Inferior parietal cortex (tissue), 1 donor: ENCODE data around the gene PI4KB.

Experiments
- DNase-seq: peaks from one replicate; pipeline ENCODE4 v3.0.0-alpha.2; 2016; ENCODE audit errors: extremely low spot score

PI4KB gene

GRCh38 chr1:151346082-151346768 is 19.0 kb upstream of the PI4KB start:
- DNase-seq = no peak

GRCh38 chr1:151344291-151344690 is 17.1 kb upstream of the PI4KB start:
- no peak for DNase-seq

- no peak for DNase-seq
These were observed 16.4 kb upstream of the PI4KB start for GRCh38 chr1:151343587-151343986.

DNA sequence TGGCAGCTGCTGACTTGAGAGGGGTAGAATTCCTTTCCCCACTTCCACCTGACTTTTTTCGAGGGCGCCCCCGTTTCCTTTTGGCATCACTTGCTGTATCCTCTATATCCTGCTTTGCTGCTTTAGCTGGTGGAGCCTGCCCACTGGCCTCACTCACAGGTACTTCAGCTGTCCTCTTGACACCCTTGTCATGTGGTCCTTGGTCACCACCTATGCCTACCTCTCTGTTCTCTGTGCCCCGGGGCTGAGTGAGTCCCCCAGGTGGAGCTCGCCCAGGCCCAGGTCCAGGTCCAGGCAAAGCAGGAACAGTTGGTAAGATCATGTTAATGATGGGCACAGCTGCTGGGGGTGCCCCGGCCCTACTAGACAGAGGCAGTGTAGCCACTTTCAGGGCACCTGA is 15.4 kb upstream of the PI4KB start:
- no peak for DNase-seq

- no peak for DNase-seq
These were observed 14.8 kb upstream of the PI4KB start for GRCh38 chr1:151342021-151342420.

DNA sequence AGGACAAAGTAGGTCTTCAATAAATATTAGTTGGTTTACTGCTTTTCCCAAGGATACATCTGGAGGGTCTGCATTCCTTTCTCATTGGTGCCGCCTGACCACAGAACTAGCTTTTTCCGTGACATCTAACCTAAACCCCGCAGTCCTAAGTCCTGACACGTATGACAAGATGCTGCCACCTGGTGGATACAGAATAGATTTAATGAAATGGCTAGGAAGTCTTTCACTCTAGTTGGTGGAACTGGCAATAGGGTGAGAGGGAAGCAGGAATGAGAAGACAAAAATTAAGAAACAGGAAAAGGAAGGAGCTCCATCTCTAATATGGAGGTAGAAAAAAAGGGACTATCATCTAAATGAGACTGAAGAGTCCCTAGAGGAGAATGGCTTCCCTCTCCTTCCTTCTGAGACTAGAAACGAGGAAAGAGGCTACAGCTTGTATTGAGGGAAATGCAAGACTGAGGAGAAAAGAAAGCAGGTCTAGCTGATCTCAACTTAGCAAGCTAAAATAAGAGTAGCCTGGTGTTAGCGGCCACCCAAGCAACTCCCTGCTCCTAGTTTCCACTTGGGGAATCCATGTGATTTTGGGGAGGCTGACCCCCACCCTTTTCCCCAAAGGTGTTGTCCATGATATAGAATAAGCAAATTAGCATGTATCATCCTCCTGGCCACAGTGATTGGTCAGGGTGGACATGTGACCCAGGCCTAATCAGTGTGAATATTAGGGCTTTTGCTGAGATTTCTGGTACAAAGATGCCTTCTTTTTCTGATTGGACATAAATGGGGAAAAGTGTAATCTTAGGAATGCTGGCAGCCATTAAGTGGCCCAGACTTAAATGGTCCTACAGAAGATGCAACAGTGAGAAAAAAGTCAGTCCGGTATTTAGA is 13.9 kb upstream of the PI4KB start:
- DNase-seq = peak; percentile 96

DNA sequence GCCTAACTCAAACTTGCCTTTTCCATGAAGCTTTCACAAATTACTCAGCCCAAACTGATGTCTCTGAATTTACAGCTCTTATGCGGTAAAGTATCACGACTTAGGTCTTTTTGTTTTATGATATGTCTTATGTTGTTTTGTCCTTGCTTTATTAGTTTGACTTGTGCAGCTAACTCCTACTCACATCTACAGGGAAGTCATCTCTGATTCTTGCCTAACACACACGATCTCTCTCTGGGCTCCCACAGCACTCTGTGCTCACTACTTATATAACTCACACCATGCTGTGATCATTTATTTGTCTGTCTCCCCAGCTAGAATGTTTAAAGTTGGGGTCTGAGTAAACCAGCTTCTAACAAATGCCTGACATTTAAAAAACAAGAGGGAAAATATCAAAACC is 9.3 kb upstream of the PI4KB start:
- no peak for DNase-seq

DNA sequence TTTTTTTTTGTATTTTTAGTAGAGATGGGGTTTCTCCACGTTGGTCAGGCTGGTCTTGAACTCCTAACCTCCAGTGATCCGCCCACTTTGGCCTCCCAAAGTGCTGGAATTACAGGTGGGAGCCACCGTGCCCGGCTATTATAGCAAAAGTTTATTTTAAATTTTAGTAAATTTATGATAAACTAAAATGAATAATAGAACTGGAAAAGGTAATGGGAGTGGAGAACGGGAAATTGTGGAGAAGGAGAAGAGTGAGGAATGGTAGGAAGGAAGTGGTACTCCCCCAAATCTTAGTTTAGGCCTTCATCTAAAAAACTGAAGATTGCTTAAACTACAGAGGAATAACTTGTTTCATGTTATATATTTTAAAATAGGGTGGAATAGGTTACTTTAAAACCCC is 7.6 kb upstream of the PI4KB start:
- DNase-seq = no peak

DNA sequence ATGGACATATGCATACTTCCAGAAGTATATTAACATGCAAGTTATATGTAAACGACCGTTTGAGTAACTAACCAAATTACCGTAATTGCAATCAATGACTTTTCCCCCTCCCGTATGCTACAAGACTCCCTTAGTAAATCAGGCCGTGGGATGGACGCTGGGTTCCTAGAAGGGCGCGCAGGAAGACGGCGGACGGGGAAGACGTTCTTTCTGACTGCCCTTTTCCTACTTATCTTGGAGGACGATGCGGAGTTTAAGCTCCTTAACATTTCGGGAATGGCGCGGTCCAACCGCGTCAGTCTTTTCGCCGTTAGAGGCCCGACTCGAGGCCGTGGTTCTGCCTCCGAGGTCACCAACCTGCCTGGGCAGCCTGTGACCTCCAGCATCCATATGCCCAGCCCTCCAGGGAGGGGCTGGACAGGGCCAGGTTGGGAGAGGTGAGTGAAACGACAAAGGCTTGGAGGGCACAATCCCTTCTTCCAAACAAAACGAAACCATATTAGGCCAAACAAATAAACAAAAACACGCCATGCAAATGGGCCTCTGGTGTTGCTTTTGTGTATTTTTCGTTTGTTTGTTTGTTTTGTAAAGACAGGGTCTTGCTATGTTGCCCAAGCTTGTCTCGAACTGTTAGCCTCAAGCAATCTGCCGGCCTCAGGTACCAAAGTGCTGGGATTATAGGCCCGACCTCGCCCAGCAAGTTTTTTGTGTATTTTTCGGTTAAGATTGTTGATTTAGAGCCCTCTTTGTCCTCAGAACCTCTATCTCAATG is 873 bp upstream of the PI4KB start:
- no peak for DNase-seq

DNA sequence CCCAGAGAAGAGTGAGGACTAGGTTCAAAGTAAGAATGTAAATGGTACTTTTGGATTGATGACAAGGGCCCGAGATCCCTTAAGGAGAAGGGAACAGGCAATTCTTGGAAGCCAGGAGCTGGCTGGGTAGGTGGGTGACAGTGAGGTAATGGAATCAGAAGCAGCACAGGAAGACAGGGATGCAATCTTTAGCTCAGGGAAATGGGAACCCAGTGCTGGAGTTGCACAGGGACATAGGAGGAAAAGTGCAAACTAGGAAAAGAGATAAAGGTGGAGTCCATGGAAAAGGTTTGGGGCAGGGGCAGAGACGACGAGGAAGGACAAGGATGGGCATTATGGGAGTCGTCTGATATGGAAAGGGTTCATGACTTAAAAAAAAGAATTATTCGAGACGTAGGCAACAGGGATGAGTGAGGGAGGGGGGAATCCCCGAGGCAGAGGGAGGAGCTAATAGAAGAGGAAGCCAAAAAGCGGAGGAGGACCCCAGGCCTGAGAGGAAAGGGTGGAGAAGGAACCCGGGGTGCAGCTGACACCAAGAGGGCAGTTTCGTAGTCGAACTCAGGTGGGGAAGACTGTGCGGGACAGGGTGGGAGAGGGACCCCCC is 495 bp downstream of the PI4KB start:
- no peak for DNase-seq

- no peak for DNase-seq
These were observed 1.4 kb downstream of the PI4KB start for GRCh38 chr1:151325646-151326429.

GRCh38 chr1:151325231-151325630 is 2.0 kb downstream of the PI4KB start:
- DNase-seq = no peak

DNA sequence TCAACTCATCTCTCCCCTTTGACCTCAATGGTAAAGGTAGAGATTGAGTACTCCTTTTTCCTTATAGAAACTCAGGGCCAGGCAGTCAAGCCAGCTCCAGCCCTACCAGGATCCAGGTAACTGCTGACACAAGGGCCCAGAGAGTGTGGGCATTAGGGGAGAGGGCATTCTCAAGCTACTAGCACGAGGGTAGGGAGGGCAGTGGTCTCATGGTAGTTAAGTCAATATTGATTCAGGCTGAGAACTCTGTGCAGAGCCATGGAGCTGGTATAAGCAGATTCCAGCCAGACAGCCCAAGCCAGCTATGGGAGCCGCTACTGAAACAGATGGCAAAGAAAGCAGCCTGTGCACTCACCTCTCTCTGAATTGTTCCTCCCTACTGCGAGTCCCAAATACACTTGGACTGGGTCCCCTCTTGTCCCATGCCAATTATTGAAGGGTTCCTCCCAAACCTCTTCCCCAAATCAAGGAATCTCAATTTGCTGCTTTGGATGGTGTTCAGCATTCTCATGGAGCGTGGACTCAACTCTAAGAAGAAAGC is 2.8 kb downstream of the PI4KB start:
- DNase-seq = no peak

- DNase-seq = no peak
These were observed 8.2 kb downstream of the PI4KB start for GRCh38 chr1:151318975-151319374.

- DNase-seq = no peak
These were observed 11.5 kb downstream of the PI4KB start for GRCh38 chr1:151315565-151316235.

GRCh38 chr1:151314137-151314875 is 12.9 kb downstream of the PI4KB start:
- peak; percentile 92 for DNase-seq

- DNase-seq = no peak
These were observed 13.7 kb downstream of the PI4KB start for GRCh38 chr1:151313501-151313900.

DNA sequence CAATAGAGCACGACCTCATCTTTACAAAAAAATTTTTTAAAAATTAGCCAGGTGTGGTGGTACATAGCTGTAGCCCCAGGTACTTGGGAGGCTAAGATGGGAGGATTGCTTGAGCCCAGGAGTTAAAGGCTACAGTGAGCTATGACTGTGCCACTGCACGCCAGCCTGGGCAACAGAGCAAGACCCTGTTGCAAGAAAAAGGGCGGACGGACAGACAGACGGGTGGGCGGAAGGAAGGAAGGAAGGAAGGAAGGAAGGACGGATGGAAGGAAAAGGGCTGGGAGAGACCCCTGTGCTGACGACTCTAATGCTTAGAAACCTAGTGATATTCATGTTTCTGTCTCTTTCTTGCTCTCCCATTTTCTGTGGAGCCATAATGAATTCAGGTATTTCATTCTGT is 14.4 kb downstream of the PI4KB start:
- no peak for DNase-seq

- DNase-seq = no peak
These were observed 14.8 kb downstream of the PI4KB start for GRCh38 chr1:151312411-151312810.
